Lower leg skin (tissue), 3 donors: ENCODE measurements around the gene CRISPLD2.

Experiments used
- POLR2A ChIP-seq, 2 donors: fragments of 450-650 bp; IDR thresholded peaks; one replicate each; pipeline ENCODE4 v1.6.1; 2016 to 2017; ENCODE audit warnings: antibody characterized with exemption in 2 of 2, mild to moderate bottlenecking in 1 of 2, moderate library complexity in 1 of 2
- TF ChIP-seq, protein P1 (sequence below), 3 donors: fragments of 450-650 bp; IDR thresholded peaks; one replicate each; pipeline ENCODE4 v1.5.1; 2016; ENCODE audit warnings: antibody characterized with exemption in 3 of 3, mild to moderate bottlenecking in 3 of 3, moderate library complexity in 2 of 3

DNA sequence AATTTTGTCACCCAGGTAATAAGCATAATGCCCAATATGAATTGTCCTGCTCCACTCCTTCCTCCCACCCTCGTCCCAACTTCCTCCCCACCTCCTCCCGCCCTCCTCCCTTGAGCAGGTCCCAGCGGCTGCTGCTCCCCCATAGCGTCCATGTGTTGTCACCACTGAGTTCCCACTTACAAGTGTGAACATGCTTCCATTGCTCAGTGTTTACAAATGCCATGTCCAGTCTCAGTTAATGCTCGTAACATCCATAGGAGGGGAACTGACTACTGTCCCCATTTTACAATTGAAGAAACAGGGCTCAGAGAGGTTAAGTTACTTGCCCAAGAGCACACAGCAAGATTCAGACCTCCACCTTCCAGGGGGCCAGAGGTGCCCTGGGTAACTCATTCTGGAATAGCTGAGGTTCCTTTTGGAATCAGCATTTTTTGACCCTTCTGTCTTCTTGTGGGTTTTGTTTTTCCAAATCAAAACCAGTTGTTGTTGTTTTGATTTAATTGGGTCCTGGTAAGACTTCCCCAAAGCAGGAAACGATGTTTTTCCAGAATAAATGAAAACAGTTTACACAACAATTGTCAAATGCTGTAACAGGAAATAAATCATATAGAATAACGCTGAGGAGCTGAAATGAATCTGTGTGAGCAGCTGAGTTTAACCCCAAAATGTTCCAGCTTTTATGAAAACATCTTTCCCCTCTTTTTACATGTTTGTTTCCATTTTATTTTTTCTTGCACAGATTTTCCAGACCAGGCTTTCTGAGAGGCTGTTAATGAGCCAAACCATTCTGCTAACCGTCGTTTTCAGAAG lies 117.6 kb downstream of the CRISPLD2 start:
- TF ChIP-seq, protein P1, sequence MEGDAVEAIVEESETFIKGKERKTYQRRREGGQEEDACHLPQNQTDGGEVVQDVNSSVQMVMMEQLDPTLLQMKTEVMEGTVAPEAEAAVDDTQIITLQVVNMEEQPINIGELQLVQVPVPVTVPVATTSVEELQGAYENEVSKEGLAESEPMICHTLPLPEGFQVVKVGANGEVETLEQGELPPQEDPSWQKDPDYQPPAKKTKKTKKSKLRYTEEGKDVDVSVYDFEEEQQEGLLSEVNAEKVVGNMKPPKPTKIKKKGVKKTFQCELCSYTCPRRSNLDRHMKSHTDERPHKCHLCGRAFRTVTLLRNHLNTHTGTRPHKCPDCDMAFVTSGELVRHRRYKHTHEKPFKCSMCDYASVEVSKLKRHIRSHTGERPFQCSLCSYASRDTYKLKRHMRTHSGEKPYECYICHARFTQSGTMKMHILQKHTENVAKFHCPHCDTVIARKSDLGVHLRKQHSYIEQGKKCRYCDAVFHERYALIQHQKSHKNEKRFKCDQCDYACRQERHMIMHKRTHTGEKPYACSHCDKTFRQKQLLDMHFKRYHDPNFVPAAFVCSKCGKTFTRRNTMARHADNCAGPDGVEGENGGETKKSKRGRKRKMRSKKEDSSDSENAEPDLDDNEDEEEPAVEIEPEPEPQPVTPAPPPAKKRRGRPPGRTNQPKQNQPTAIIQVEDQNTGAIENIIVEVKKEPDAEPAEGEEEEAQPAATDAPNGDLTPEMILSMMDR (IDR thresholded peaks at IDR 0.05), result no peak
- TF ChIP-seq POLR2A (IDR thresholded peaks at IDR 0.05), result no peak
